Measurements from ENCODE around the gene KMT5C.

- TF ChIP-seq YY1 (tag by site-specific recombination; IDR thresholded peaks at IDR 0.05) (no peak), CTCF (tag by site-specific recombination; IDR thresholded peaks at IDR 0.05) (no peak), ZNF747 (tag by site-specific recombination; IDR thresholded peaks at IDR 0.05) (no peak), ZNF514 (tag by site-specific recombination; IDR thresholded peaks at IDR 0.05) (no peak), ZNF239 (tag by site-specific recombination; IDR thresholded peaks at IDR 0.05) (no peak)
These were observed 51.6 kb downstream of the KMT5C start for GRCh38 chr19:55391191-55391670.
